Inferior parietal cortex (tissue), 1 donor: ENCODE results near the gene ZDHHC5.
"Not testable (repeated sequence)": the region's sequence is repeated elsewhere in the genome, so short reads cannot be mapped to it uniquely, and the experiment has no call there.

Experiments used
- DNase-seq: peaks from one replicate; pipeline ENCODE4 v3.0.0-alpha.2; 2016; ENCODE audit errors: extremely low spot score

ZDHHC5 gene

GRCh38 chr11:57667117-57667735 lies 688 bp upstream of the ZDHHC5 start:
- DNase-seq: peak; percentile 99

- no peak for DNase-seq
Observed at GRCh38 chr11:57668434-57668782, 494 bp downstream of the ZDHHC5 start.

DNA sequence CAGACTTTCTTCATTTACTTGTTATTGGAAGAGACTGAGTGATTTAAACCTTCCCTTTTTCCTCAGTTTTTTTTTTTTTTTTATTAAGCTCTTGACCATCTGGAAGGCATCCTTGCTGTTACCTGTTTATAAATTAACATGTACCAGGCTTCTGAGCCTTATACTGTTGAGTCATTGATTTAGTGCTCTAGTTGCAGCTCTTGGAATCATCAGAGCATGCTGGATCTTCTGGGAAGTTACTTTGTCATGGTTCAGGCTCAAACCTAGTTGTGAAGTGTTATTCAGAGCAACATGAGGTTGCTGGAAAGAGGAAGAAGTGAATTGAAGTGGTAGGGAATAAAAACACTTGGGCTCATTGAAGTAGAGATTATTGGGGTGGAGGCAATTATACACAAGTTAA lies 6.3 kb downstream of the ZDHHC5 start:
- DNase-seq: no peak

DNA sequence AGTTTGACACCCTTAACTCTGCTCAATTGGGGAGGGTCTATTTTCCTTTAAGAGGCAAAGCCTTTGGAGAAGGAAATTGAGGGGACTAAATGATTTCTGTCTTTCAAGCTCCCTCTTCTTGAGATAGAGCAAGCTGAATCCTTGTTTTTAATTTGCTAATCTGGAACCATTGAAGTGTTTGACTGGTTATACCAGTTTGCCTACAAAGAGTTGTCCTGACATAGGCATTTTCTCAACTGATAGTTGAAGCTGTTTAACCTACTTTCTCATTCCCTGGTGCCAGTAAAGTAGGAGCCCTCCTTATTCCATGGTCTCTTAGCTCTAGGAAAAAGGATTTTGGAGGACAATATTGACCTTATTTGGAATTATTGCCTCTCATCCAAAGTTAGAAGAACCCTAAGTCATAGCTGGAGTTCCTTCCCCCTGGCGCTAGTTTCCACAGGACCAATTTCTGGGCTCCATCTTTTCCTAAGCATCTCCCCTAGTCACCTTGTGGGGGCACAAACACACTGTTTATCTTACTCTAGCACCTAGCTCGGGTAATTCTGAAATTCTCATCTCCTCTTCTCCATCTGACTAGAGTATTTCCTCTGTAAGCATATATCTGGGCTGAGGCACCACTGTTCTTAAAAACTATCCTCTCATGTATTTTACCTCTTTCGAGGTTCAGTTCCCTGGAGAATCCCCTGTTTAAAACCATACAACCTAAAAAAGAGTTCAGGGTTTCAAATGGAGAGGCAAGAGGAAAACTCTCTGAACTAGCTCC lies 7.4 kb downstream of the ZDHHC5 start:
- no peak for DNase-seq

- DNase-seq: no peak
Observed at GRCh38 chr11:57679396-57679795, 11.5 kb downstream of the ZDHHC5 start.

DNA sequence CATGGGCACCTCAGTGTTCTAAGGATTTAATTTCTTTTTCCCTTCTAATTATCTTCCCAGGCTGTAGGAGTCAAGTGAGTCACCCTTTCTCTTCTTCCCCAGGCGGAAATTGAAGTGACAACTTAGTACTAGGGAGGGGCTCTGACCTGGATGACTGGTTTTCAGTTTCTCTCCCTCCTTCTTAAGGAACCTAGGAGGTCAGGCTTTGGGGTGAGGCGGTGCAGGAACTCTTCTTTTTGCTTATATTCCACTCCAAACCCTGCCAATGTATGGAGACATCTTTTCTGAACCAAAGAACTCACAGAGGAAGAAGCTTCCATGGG lies 12.6 kb downstream of the ZDHHC5 start:
- no peak for DNase-seq

- DNase-seq: no peak
Observed at GRCh38 chr11:57681168-57681567, 13.3 kb downstream of the ZDHHC5 start.

DNA sequence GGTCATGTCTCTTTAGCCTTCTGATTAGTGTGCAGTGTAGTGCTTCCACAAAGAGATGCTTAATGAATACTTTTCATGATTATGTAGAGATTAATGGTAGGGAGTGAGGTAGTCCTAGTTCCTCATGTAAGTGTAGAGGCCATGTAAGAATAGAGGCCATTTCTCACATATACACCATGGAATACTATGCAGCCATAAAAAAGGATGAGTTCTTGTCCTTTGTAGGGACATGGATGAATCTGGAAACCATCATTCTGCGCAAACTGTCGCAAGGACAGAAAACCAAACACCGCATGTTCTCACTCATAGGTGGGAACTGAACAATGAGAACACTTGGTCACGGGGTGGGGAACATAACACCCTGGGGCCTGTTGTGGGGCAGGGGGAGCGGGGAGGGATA lies 22.6 kb downstream of the ZDHHC5 start:
- DNase-seq: not testable (repeated sequence)

DNA sequence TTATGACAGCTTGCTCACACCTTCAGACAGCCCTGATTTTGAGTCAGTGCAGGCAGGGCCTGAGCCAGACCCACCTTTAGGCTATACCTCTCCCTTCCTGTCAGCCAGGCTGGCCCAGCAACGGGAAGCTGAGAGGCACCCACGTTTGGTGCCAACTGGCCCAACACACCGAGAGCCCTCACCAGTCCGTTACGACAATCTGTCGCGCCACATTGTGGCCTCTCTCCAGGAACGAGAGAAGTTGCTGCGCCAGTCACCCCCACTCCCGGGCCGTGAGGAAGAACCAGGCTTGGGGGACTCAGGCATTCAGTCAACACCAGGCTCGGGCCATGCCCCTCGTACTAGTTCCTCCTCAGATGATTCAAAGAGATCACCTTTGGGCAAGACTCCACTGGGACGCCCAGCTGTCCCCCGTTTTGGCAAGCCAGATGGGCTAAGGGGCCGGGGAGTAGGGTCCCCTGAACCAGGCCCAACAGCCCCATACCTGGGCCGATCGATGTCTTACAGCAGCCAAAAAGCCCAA lies 31.0 kb downstream of the ZDHHC5 start:
- DNase-seq: no peak

GRCh38 chr11:57699813-57700212 lies 31.9 kb downstream of the ZDHHC5 start:
- DNase-seq: no peak

DNA sequence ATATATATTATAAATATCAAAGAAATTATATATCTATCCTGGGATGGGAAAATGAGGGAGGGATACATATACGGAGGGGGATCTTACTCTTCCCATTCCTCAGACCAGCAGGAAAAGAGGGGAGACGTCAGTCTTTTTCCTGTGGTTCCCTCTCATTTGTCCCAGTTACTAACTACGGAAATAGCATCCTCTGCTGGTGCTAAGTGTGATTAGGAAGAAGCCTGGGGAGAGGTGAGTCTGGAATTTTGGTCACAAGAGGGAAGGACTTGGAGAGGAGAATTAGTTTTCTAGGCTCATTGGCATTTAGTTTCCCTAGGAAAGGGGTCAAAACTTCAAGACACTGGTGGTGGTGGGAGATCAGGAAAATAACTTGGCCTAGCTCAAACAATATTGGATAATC lies 32.5 kb downstream of the ZDHHC5 start:
- no peak for DNase-seq

DNA sequence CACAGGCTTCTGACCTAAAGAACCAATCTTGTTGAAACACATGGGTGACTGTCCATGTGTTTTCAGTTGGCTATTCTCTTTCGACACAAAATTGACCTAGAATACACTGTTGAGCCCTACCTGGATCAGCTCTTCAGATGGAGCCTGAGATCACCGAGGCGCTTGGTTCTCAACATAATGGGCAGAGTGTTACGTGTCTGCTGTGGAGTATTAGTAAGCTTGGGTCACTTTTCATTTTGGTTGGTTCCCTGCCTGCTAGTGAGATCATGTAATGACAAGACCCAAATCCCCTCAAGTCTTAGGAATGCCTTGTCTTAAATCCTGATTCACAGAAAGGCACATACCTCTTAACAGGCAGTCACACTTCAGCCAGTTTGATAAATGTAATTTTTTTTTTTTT lies 35.4 kb downstream of the ZDHHC5 start:
- no peak for DNase-seq

GRCh38 chr11:57704932-57705331 lies 37.0 kb downstream of the ZDHHC5 start:
- no peak for DNase-seq

DNA sequence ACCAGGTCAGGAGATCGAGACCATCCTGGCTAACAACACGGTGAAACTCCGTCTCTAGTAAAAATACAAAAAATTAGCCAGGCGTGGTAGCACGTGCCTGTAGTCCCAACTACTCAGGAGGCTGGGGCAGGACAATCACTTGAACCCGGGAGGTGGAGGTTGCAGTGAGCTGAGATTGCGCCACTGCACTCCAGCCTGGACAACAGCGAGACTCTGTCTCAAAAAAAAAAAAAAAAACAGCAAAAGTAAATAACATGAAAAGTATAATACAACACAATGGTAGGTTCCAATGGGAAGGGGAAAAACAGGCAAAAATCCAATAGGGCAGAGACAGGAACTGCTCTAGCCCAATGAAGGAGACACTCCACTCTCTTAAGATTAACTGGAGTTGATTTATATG lies 37.5 kb downstream of the ZDHHC5 start:
- DNase-seq: not testable (repeated sequence)

GRCh38 chr11:57709802-57710367 lies 42.0 kb downstream of the ZDHHC5 start:
- no peak for DNase-seq

GRCh38 chr11:57711414-57712255 lies 43.7 kb downstream of the ZDHHC5 start, which contains the start of gene MED19:
MED19 (minus strand) TSS chr11:57712215; CDS start chr11:57712179, 36 bp downstream.
- no peak for DNase-seq

GRCh38 chr11:57712256-57713150 lies 44.6 kb downstream of the ZDHHC5 start, which contains the start of gene TMX2:
TMX2 (plus strand) TSS chr11:57712593; CDS start chr11:57712619, 26 bp downstream.
- peak; percentile 100 for DNase-seq

- DNase-seq: no peak
Observed at GRCh38 chr11:57713835-57714234, 45.9 kb downstream of the ZDHHC5 start.

DNA sequence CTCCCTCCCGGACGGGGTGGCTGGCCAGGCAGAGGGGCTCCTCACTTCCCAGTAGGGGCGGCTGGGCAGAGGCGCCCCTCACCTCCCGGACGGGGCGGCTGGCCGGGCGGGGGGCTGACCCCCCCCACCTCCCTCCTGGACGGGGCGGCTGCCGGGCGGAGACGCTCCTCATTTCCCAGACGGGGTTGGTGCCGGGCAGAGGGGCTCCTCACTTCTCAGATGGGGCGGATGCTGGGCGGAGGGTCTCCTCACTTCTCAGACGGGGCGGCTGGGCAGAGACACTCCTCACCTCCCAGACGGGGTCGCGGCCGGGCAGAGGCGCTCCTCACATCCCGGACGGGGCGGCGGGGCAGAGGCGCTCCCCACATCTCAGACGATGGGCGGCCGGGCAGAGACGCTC lies 48.8 kb downstream of the ZDHHC5 start:
- not testable (repeated sequence) for DNase-seq

GRCh38 chr11:57727185-57727584 lies 59.3 kb downstream of the ZDHHC5 start:
- no peak for DNase-seq

DNA sequence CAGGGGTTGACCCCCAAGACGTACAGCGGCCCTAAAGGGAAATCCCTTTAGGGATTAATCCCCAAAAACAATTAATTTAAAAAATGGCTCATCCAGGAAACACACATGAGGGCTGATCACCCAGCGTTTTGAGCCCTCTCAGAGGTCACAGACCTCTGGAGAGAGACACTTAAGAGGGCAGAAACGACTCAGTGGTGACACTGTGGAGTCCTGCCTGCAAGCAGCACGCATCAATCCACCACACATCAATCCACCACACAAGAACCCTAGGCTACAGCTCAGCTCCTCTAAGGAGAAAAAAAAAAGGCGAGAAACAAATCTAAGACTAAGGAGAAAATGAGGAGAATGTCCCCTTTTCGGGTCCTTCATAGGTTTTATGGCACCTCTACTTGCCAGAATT lies 60.9 kb downstream of the ZDHHC5 start:
- no peak for DNase-seq
